Endodermal cell (in vitro differentiated cells): ENCODE measurements around the gene HYLS1. TPM values are rescaled to one million over a fixed set of nuclear protein-coding genes. Genes with fewer than 3 reads are reported as not detected.
"Not testable (repeated sequence)": the region's sequence is repeated elsewhere in the genome, so short reads cannot be mapped to it uniquely, and the experiment has no call there.

Experiments used
- DNase-seq: peaks from one replicate; pipeline ENCODE4 v3.0.0-alpha.2; 2017
- H3K27ac ChIP-seq: 2 replicates; pipeline ENCODE4 v1.5.1; 2013; ENCODE audit warnings: mild to moderate bottlenecking, low read depth, low read length, moderate library complexity
- H3K27me3 ChIP-seq: 2 replicates; pipeline ENCODE4 v1.6.1; 2013; ENCODE audit warnings: mild to moderate bottlenecking, low read length, moderate library complexity; ENCODE audit not compliant: insufficient read depth, control insufficient read depth, poor library complexity, severe bottlenecking
- H3K36me3 ChIP-seq: 2 replicates; pipeline ENCODE4 v1.7.0; 2013; ENCODE audit warnings: mild to moderate bottlenecking, low read length, moderate library complexity; ENCODE audit not compliant: control insufficient read depth, insufficient read depth
- H3K4me1 ChIP-seq: one replicate; pipeline ENCODE4 v1.7.0; 2013; ENCODE audit warnings: low read length; ENCODE audit not compliant: control insufficient read depth, insufficient read depth
- H3K4me3 ChIP-seq: 2 replicates; pipeline ENCODE4 v1.5.1; 2013; ENCODE audit warnings: mild to moderate bottlenecking, low read length, moderate library complexity
- H3K9ac ChIP-seq: 2 replicates; pipeline ENCODE4 v1.6.1; 2013; ENCODE audit warnings: mild to moderate bottlenecking, low read length, moderate library complexity; ENCODE audit not compliant: poor library complexity, severe bottlenecking; ENCODE audit errors: extremely low read depth
- H3K9me3 ChIP-seq: 2 replicates; pipeline ENCODE4 v1.6.1; 2013; ENCODE audit warnings: mild to moderate bottlenecking, low read length, moderate library complexity; ENCODE audit not compliant: control insufficient read depth
- H3K27ac Mint-ChIP-seq: 2 replicates; pipeline ENCODE4 v1.8.0; 2020; ENCODE audit warnings: mixed read lengths
- H3K27me3 Mint-ChIP-seq: 2 replicates; pipeline ENCODE4 v1.8.0; 2021; ENCODE audit warnings: mild to moderate bottlenecking, mixed read lengths; ENCODE audit not compliant: insufficient read depth
- H3K36me3 Mint-ChIP-seq: 2 replicates; pipeline ENCODE4 v1.8.0; 2020; ENCODE audit warnings: low read depth, mixed read lengths
- H3K4me1 Mint-ChIP-seq: 2 replicates; pipeline ENCODE4 v1.8.0; 2020; ENCODE audit warnings: mixed read lengths
- H3K4me3 Mint-ChIP-seq: 2 replicates; pipeline ENCODE4 v1.8.0; 2020; ENCODE audit warnings: mild to moderate bottlenecking, moderate library complexity, mixed read lengths
- H3K9me3 Mint-ChIP-seq: 2 replicates; pipeline ENCODE4 v1.8.0; 2020; ENCODE audit warnings: mild to moderate bottlenecking, mixed read lengths
- CTCF ChIP-seq: fragments of 200-600 bp; sonication (generic); conservative IDR thresholded peaks from 2 replicates; pipeline ENCODE4 v1.5.0; 2021; ENCODE audit warnings: antibody characterized with exemption, mild to moderate bottlenecking
- WGBS, 2 experiments: methylation state at CpG; one replicate each; pipeline versions ENCODE4 v1.1.5 to v1.1.7; 2013; ENCODE audit warnings: missing lambda C conversion rate in 2 of 2, mixed read lengths in 1 of 2; ENCODE audit not compliant: insufficient coverage in 1 of 2, insufficient read length in 1 of 2; 5-methylcytosine and 5-hydroxymethylcytosine counted together
- long read RNA-seq, 4 experiments: library from polyadenylated mRNA in 2 of 4; library from RNA in 1 of 4; library from capped mRNA in 1 of 4; stranded (forward) in 3 of 4; unstranded in 1 of 4; transcript quantifications; one replicate each; pipeline ENCODE4 v2.0.0, GENCODE V29; 2020 to 2021; ENCODE audit warnings: inconsistent platforms in 1 of 4
- polyA plus RNA-seq, 2 experiments: library from polyadenylated mRNA; stranded (reverse); fragments of 50-300 nt; gene quantifications; one replicate each; pipeline ENCODE4 v1.2.3, GENCODE V29; 2013
- total RNA-seq, 2 donors: library from RNA; stranded (reverse); fragmentation: NEBNext Ultra II Directional in 1 of 2; extraction: Animal tissue kit (Norgen Biotek cat#: 25700) in 1 of 2; gene quantifications; 2 replicates in 1 of 2; 3 replicates in 1 of 2; pipeline ENCODE4 v1.2.1, GENCODE V29; 2021

Gene HYLS1
- 1 to 10 TPM; 6.6 to 7.7 TPM for total RNA-seq
- 4.5 TPM for polyA plus RNA-seq (2013, experiment 1 of 2)
- 4.1 TPM for polyA plus RNA-seq (2013, experiment 2 of 2)
- long read RNA-seq, experiment 1, partial matches to known transcripts, result 1 of 4 reads
- long read RNA-seq, experiment 1, other reads (novel, unspliced or antisense), result 1 of 4 reads
- long read RNA-seq, experiment 2, transcript HYLS1-202 (3 exons, 2,061 nt), result major isoform, 6 of 10 reads
- long read RNA-seq, experiment 2, partial matches to known transcripts, result 2 of 10 reads
- long read RNA-seq, experiment 2, other reads (novel, unspliced or antisense), result 2 of 10 reads
- long read RNA-seq, experiment 3, transcript HYLS1-202 (3 exons, 2,061 nt), result major isoform, 27 of 38 reads
- long read RNA-seq, experiment 3, partial matches to known transcripts, result 1 of 38 reads
- long read RNA-seq, experiment 3, other reads (novel, unspliced or antisense), result 10 of 38 reads
- long read RNA-seq, experiment 4, transcript HYLS1-202 (3 exons, 2,061 nt), result major isoform, 19 of 29 reads
- long read RNA-seq, experiment 4, partial matches to known transcripts, result 0 of 29 reads
- long read RNA-seq, experiment 4, other reads (novel, unspliced or antisense), result 10 of 29 reads

- H3K27me3 Mint-ChIP-seq, result peaks cover 14% of the 10 kb centered on the region
- peak within 1 kb of the TSS; percentile 79 for H3K9ac ChIP-seq
- peaks cover 5% of the 10 kb centered on the region for H3K36me3 Mint-ChIP-seq
These were observed at the start of gene HYLS1 for GRCh38 chr11:125887373-125888324. Gene HYLS1 (plus strand): TSS chr11:125887668. CDS start chr11:125899369, 11,701 bp downstream.

GRCh38 chr11:125842321-125842948 lies 45.0 kb upstream of the HYLS1 start:
- H3K9ac ChIP-seq, result no peak overlapping the region
- H3K4me3 Mint-ChIP-seq, result no peak overlapping the region
- DNase-seq, result peak; percentile 49
- H3K4me1 Mint-ChIP-seq, result no peaks in the 10 kb centered on the region
- H3K9me3 ChIP-seq, result peaks cover 24% of the 10 kb centered on the region
- TF ChIP-seq CTCF, result peak; percentile 31
- peaks cover 2% of the 10 kb centered on the region for H3K27me3 Mint-ChIP-seq
- no peaks in the 10 kb centered on the region for H3K27me3 ChIP-seq
- no peaks in the 10 kb centered on the region for H3K4me1 ChIP-seq
- H3K36me3 ChIP-seq, result no peaks in the 10 kb centered on the region
- H3K4me3 ChIP-seq, result no peak overlapping the region
- H3K36me3 Mint-ChIP-seq, result no peaks in the 10 kb centered on the region
- 67 to 75% methylated on average over 1 to 2 of the region's 3 CpGs for WGBS, 2 experiments
- H3K9me3 Mint-ChIP-seq, result peaks cover 28% of the 10 kb centered on the region
- no peak overlapping the region for H3K27ac ChIP-seq
- H3K27ac Mint-ChIP-seq, result no peak overlapping the region

More at GRCh38 chr11:125887373-125888324, at the start of gene HYLS1:
- H3K4me3 Mint-ChIP-seq, result peak within 1 kb of the TSS; percentile 65
- TF ChIP-seq CTCF, result peak; percentile 49
- Histone ChIP-seq H3K27me3 (no peaks in the 10 kb centered on the region), H3K9me3 (no peaks in the 10 kb centered on the region), H3K4me3 (peak within 1 kb of the TSS; percentile 84), H3K27ac (peak within 1 kb of the TSS; percentile 55), H3K4me1 (peaks cover 3% of the 10 kb centered on the region), H3K36me3 (peaks cover 7% of the 10 kb centered on the region)
- H3K9me3 Mint-ChIP-seq, result peaks cover 20% of the 10 kb centered on the region
- WGBS, 2 experiments, result 10 to 12% methylated on average over 28 to 91 of the region's 91 CpGs
- peak within 1 kb of the TSS; percentile 76 for H3K27ac Mint-ChIP-seq
- H3K4me1 Mint-ChIP-seq, result peaks cover 7% of the 10 kb centered on the region
- peak; percentile 98 for DNase-seq

GRCh38 chr11:125846188-125846587 lies 41.3 kb upstream of the HYLS1 start:
- Mint-ChIP-seq H3K27me3 (no peaks in the 10 kb centered on the region), H3K36me3 (no peaks in the 10 kb centered on the region), H3K4me1 (no peaks in the 10 kb centered on the region), H3K4me3 (no peak overlapping the region), H3K27ac (no peak overlapping the region), H3K9me3 (peaks cover 32% of the 10 kb centered on the region)
- peaks cover 26% of the 10 kb centered on the region for H3K9me3 ChIP-seq
- H3K36me3 ChIP-seq, result no peaks in the 10 kb centered on the region
- no peaks in the 10 kb centered on the region for H3K4me1 ChIP-seq
- no peak for TF ChIP-seq CTCF
- H3K27me3 ChIP-seq, result no peaks in the 10 kb centered on the region
- no peak overlapping the region for H3K9ac ChIP-seq
- H3K4me3 ChIP-seq, result no peak overlapping the region
- DNase-seq, result no peak
- no peak overlapping the region for H3K27ac ChIP-seq

GRCh38 chr11:125857670-125858069 lies 29.8 kb upstream of the HYLS1 start:
- H3K9me3 Mint-ChIP-seq, result peaks cover 64% of the 10 kb centered on the region
- not testable (repeated sequence) for H3K36me3 Mint-ChIP-seq, H3K27me3 Mint-ChIP-seq, H3K9me3 ChIP-seq, DNase-seq, H3K27ac ChIP-seq, H3K27ac Mint-ChIP-seq, H3K4me3 ChIP-seq, H3K4me3 Mint-ChIP-seq, H3K4me1 ChIP-seq, H3K4me1 Mint-ChIP-seq, H3K36me3 ChIP-seq, H3K9ac ChIP-seq, H3K27me3 ChIP-seq
- 79 to 82% methylated on average over 6 to 9 of the region's 9 CpGs for WGBS, 2 experiments
